ENCODE results near the gene CAPZB.

DNA sequence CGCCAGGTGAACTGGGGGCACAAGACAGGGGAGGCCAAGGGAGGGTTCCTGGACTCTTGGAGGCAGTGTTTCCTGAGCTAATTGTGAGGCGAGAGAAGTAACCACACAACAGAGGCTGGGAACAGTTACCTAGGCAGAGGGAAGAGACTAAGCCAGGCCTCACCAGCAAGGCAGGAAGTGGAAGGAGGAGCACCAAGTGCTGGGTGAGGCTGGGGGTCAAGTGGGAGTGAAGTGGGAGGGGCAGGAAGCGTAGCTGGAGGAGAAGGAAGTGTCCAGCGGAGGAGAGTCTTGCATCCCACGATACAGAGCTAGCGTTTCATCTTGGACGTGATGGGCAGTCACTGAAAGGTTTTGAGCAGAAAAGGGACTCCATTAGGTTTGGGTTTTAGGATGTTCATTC lies 48.3 kb upstream of the CAPZB start:
- TF ChIP-seq POLR2AphosphoS5 (IDR thresholded peaks at IDR 0.05; ENCODE audit: low read depth, low read length) (no peak), POLR2A (IDR thresholded peaks at IDR 0.05; ENCODE audit: low read depth, low read length) (no peak)
